GM23338 (cell line): ENCODE measurements around the gene NNAT. TPM values are rescaled to one million over a fixed set of nuclear protein-coding genes. Genes with fewer than 3 reads are reported as not detected.

ENCODE experiments used
- ATAC-seq: fragments of 200-7000 bp; cut with Tn5 transposase; 3 replicates; pipeline ENCODE4 v1.9.1; 2020
- DNase-seq: peaks from one replicate; pipeline ENCODE4 v3.0.0-alpha.2; 2015; ENCODE audit warnings: low spot score
- H2AFZ ChIP-seq: fragments of 200-600 bp; sonication (generic); 2 replicates; pipeline ENCODE4 v1.8.0; 2016; ENCODE audit warnings: antibody characterized with exemption, mild to moderate bottlenecking, moderate library complexity
- H3F3A ChIP-seq: fragments of 200-600 bp; sonication (generic); replicated peaks from 2 replicates; pipeline ENCODE4 v1.8.0; 2017; ENCODE audit warnings: antibody characterized with exemption, mixed run types, low read depth
- H3K27ac ChIP-seq: fragments of 200-600 bp; sonication (generic); 2 replicates; pipeline ENCODE4 v1.6.1; 2016; ENCODE audit warnings: low read depth
- H3K27me3 ChIP-seq: fragments of 200-600 bp; sonication (generic); 2 replicates; pipeline ENCODE4 v1.8.0; 2016; ENCODE audit warnings: mild to moderate bottlenecking, mixed run types, moderate library complexity; ENCODE audit not compliant: insufficient read depth
- H3K36me3 ChIP-seq: fragments of 200-600 bp; sonication (generic); 2 replicates; pipeline ENCODE4 v1.8.0; 2016; ENCODE audit warnings: mild to moderate bottlenecking; ENCODE audit not compliant: insufficient read depth
- H3K4me1 ChIP-seq: fragments of 200-600 bp; sonication (generic); 2 replicates; pipeline ENCODE4 v1.8.0; 2016; ENCODE audit warnings: mild to moderate bottlenecking, moderate library complexity; ENCODE audit not compliant: insufficient read depth
- H3K4me2 ChIP-seq: fragments of 200-600 bp; sonication (generic); 2 replicates; pipeline ENCODE4 v1.7.1; 2017; ENCODE audit warnings: mixed run types
- H3K4me3 ChIP-seq: fragments of 200-600 bp; sonication (generic); 2 replicates; pipeline ENCODE4 v1.6.1; 2016; ENCODE audit warnings: mixed run types
- H3K79me2 ChIP-seq: fragments of 200-600 bp; sonication (generic); replicated peaks from 2 replicates; pipeline ENCODE4 v1.8.0; 2017; ENCODE audit warnings: mild to moderate bottlenecking; ENCODE audit not compliant: insufficient read depth
- H3K9me2 ChIP-seq: fragments of 200-600 bp; sonication (generic); 2 replicates; pipeline ENCODE4 v1.8.0; 2017; ENCODE audit not compliant: insufficient read depth
- H4K20me1 ChIP-seq: fragments of 200-600 bp; sonication (generic); replicated peaks from 2 replicates; pipeline ENCODE4 v1.8.0; 2017; ENCODE audit warnings: mild to moderate bottlenecking; ENCODE audit not compliant: insufficient read depth
- H3K27ac Mint-ChIP-seq: 2 replicates; pipeline ENCODE4 v1.8.0; 2020; ENCODE audit warnings: inconsistent platforms, mild to moderate bottlenecking, moderate library complexity, mixed read lengths
- H3K27me3 Mint-ChIP-seq: 3 replicates; pipeline ENCODE4 v1.8.0; 2022; ENCODE audit warnings: low read depth, mild to moderate bottlenecking, moderate library complexity, mixed read lengths, inconsistent platforms; ENCODE audit not compliant: insufficient read depth, poor library complexity
- H3K36me3 Mint-ChIP-seq: 3 replicates; pipeline ENCODE4 v1.8.0; 2021; ENCODE audit warnings: low read depth, mild to moderate bottlenecking, inconsistent platforms, moderate library complexity, mixed read lengths
- H3K4me1 Mint-ChIP-seq: 3 replicates; pipeline ENCODE4 v1.8.0; 2020; ENCODE audit warnings: mild to moderate bottlenecking, inconsistent platforms, mixed read lengths
- H3K4me3 Mint-ChIP-seq: 3 replicates; pipeline ENCODE4 v1.8.0; 2021; ENCODE audit warnings: moderate library complexity, mild to moderate bottlenecking, inconsistent platforms, mixed read lengths
- H3K9me3 Mint-ChIP-seq: 3 replicates; pipeline ENCODE4 v1.8.0; 2020; ENCODE audit warnings: moderate library complexity, mild to moderate bottlenecking, inconsistent platforms, mixed read lengths
- CREB1 ChIP-seq: fragments of 250-450 bp; sonication (Bioruptor Pico); IDR thresholded peaks from 2 replicates; pipeline ENCODE4 v1.5.0; 2020; ENCODE audit warnings: low read depth, mild to moderate bottlenecking, moderate library complexity
- EZH2phosphoT487 ChIP-seq: fragments of 200-600 bp; sonication (generic); IDR thresholded peaks from one replicate; pipeline ENCODE4 v1.8.1; 2018; ENCODE audit warnings: antibody characterized with exemption; ENCODE audit not compliant: unreplicated experiment
- JUNB ChIP-seq: IDR thresholded peaks from one replicate; pipeline ENCODE4 v1.6.1; 2016; ENCODE audit warnings: antibody characterized with exemption; ENCODE audit not compliant: unreplicated experiment
- NANOG ChIP-seq: IDR thresholded peaks from 2 replicates; pipeline ENCODE4 v1.6.1; 2016; ENCODE audit warnings: antibody characterized with exemption, borderline replicate concordance
- POLR2AphosphoS5 ChIP-seq: IDR thresholded peaks from 2 replicates; pipeline ENCODE4 v1.6.1; 2016; ENCODE audit warnings: antibody characterized with exemption, low read depth
- STAT1 ChIP-seq: IDR thresholded peaks from one replicate; pipeline ENCODE4 v1.6.1; 2016; ENCODE audit warnings: antibody characterized with exemption; ENCODE audit not compliant: unreplicated experiment
- ZNF331 ChIP-seq: fragments of 250-450 bp; sonication (Bioruptor Pico); IDR thresholded peaks from 2 replicates; pipeline ENCODE4 v1.5.0; 2020; ENCODE audit warnings: low read depth, mild to moderate bottlenecking, moderate library complexity
- polyA plus RNA-seq: library from polyadenylated mRNA; unstranded; fragments of >200 nt; fragmentation: Nextera tagmentation; extraction: Ambion mirVana; gene quantifications from 2 replicates; pipeline ENCODE4 v1.2.1, GENCODE V29; 2016
- total RNA-seq: library from RNA; depleted of rRNA; stranded (reverse); fragments of >200 nt; shearing (Covaris generic); gene quantifications from 2 replicates; pipeline ENCODE4 v1.2.3, GENCODE V29; 2014
- TF ChIP-seq, protein P1 (sequence below), 2 experiments: fragments of 200-600 bp in 1 of 2; sonication (generic) in 1 of 2; conservative IDR thresholded peaks; 2 replicates each; pipeline versions ENCODE4 v1.5.1 to v1.6.1; 2016 to 2017; ENCODE audit warnings: antibody characterized with exemption in 2 of 2, low read depth in 2 of 2, mild to moderate bottlenecking in 2 of 2, moderate library complexity in 1 of 2
- TF ChIP-seq, protein P2 (sequence below): IDR thresholded peaks from one replicate; pipeline ENCODE4 v1.6.1; 2018; ENCODE audit warnings: antibody characterized with exemption; ENCODE audit not compliant: unreplicated experiment
- TF ChIP-seq, protein P3 (sequence below): IDR thresholded peaks from 2 replicates; pipeline ENCODE4 v1.6.1; 2016; ENCODE audit warnings: antibody characterized with exemption

Gene NNAT
- total and polyA plus RNA-seq, 2 experiments from 2014 or later = 4.3 to 4.9 TPM

DNA sequence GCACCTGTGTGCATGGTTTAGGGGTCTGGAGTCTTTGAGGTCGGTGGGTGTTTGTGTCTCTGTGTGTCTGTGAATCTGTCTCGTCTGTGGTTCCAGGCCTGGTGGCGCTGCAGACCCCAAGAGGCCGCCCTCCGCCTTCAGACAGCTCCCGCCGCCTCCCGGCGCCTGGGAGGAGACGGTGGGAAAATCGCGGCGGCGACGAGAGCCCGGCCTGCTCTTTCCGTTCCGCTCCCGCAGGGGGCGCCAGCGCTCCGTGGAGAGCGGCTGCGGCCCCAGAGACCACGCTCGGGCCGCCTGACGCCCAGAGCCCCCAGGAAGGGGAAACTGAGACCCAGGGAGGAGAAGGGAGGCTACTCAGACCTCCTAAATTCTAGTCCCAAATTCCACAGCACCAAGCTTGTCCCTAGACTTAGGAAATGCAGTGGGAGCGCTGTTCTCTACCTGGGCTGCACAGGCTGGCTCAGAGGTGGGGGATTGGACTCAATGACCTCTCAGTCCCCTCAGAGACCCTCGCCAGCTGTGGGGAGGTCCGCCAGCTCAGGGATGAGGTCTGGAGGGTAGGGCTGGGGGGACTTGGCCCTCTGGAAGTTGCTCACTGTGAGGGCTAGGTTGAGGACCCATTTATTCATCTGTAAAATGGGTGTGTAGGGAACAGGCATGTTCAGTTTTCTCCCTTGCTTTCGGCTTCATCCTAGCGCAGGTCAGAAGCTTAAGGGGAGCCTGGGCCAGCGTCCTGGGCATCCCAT, 43.5 kb downstream of the NNAT start:
- TF ChIP-seq CREB1 (CRISPR knock-in tag) = peak; percentile 29; the same call in 1 of the 2 replicates
- no peak for TF ChIP-seq ZNF331 (CRISPR knock-in tag)
- TF ChIP-seq, protein P1, sequence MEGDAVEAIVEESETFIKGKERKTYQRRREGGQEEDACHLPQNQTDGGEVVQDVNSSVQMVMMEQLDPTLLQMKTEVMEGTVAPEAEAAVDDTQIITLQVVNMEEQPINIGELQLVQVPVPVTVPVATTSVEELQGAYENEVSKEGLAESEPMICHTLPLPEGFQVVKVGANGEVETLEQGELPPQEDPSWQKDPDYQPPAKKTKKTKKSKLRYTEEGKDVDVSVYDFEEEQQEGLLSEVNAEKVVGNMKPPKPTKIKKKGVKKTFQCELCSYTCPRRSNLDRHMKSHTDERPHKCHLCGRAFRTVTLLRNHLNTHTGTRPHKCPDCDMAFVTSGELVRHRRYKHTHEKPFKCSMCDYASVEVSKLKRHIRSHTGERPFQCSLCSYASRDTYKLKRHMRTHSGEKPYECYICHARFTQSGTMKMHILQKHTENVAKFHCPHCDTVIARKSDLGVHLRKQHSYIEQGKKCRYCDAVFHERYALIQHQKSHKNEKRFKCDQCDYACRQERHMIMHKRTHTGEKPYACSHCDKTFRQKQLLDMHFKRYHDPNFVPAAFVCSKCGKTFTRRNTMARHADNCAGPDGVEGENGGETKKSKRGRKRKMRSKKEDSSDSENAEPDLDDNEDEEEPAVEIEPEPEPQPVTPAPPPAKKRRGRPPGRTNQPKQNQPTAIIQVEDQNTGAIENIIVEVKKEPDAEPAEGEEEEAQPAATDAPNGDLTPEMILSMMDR (conservative IDR thresholded peaks at IDR 0.05; ENCODE audit: low read depth in 2 of 2) = peak; percentile 80 to 94
- no peak for TF ChIP-seq STAT1
- H3K36me3 Mint-ChIP-seq = no peaks in the 10 kb centered on the region
- no peak overlapping the region for H3K27ac ChIP-seq
- no peaks in the 10 kb centered on the region for H3K79me2 ChIP-seq
- ATAC-seq (peak; percentile 80), DNase-seq (peak; percentile 83)
- peaks cover 5% of the 10 kb centered on the region for H3K27me3 Mint-ChIP-seq
- H3K27ac Mint-ChIP-seq = no peak overlapping the region
- no peaks in the 10 kb centered on the region for H3K9me3 Mint-ChIP-seq
- H3K4me3 Mint-ChIP-seq = no peak overlapping the region
- H2AFZ ChIP-seq = peak overlapping the region; percentile 90; the same call in 1 of the 2 replicates
- H3K4me3 ChIP-seq = no peak overlapping the region
- no peaks in the 10 kb centered on the region for H3K9me2 ChIP-seq
- H3F3A ChIP-seq = no peaks in the 10 kb centered on the region
- H4K20me1 ChIP-seq = no peaks in the 10 kb centered on the region
- no peaks in the 10 kb centered on the region for H3K27me3 ChIP-seq
- no peaks in the 10 kb centered on the region; the same call in 1 of the 2 replicates for H3K36me3 ChIP-seq
- H3K4me1 Mint-ChIP-seq = peaks cover 28% of the 10 kb centered on the region
- peaks cover 29% of the 10 kb centered on the region for H3K4me1 ChIP-seq
- peak overlapping the region; percentile 69; the same call in 1 of the 2 replicates for H3K4me2 ChIP-seq

DNA sequence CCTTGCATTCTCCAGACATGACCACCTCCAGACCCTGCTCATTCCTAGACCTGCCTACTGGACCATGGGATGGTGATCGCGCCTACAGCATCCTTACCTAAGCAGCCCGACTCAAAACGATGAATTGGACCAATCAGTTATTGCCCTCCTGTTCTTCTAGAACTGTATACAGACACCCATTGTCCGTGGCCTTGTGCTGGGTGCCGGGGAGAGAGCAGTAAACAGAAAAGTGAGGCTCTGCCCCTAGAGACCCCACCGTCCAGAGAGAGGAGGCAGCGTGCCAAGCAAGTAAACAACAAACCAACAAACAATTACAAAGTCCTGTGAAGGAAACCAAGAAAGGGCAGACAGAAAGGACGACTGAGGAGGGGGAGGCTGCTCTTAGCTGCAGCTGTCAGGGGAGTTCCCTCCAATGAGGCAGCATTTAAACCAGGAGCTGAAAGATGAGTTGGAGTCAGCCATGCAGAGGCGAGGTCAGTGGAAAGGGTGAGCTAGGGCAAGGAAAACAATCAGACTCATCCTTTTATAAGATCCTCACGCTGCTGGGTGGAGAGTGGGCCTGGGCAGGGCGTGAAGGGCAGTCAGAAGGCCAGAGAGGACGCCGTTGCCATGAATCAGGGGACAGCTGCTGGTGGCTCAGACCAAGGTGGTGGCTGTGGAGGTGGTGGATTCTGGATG, 44.2 kb downstream of the NNAT start:
- Histone ChIP-seq H3K79me2 (no peaks in the 10 kb centered on the region), H3K4me2 (no peak overlapping the region), H3K4me3 (no peak overlapping the region), H3F3A (no peaks in the 10 kb centered on the region), H3K4me1 (peaks cover 29% of the 10 kb centered on the region), H2AFZ (peak overlapping the region; percentile 43; the same call in 1 of the 2 replicates), H3K27me3 (no peaks in the 10 kb centered on the region), H4K20me1 (no peaks in the 10 kb centered on the region), H3K27ac (no peak overlapping the region), H3K9me2 (no peaks in the 10 kb centered on the region), H3K36me3 (no peaks in the 10 kb centered on the region; the same call in 1 of the 2 replicates)
- peaks cover 6% of the 10 kb centered on the region for H3K27me3 Mint-ChIP-seq
- no peak overlapping the region for H3K4me3 Mint-ChIP-seq
- H3K36me3 Mint-ChIP-seq = no peaks in the 10 kb centered on the region
- no peaks in the 10 kb centered on the region for H3K9me3 Mint-ChIP-seq
- H3K4me1 Mint-ChIP-seq = peaks cover 32% of the 10 kb centered on the region
- ATAC-seq (no peak), DNase-seq (no peak)
- no peak overlapping the region for H3K27ac Mint-ChIP-seq
- TF ChIP-seq STAT1 = no peak
- no peak for TF ChIP-seq EZH2phosphoT487
- TF ChIP-seq JUNB = no peak
- TF ChIP-seq ZNF331 (CRISPR knock-in tag) = no peak
- TF ChIP-seq, protein P1 (conservative IDR thresholded peaks at IDR 0.05; ENCODE audit: low read depth in 2 of 2) = no peak
- no peak for TF ChIP-seq NANOG
- TF ChIP-seq, protein P2, sequence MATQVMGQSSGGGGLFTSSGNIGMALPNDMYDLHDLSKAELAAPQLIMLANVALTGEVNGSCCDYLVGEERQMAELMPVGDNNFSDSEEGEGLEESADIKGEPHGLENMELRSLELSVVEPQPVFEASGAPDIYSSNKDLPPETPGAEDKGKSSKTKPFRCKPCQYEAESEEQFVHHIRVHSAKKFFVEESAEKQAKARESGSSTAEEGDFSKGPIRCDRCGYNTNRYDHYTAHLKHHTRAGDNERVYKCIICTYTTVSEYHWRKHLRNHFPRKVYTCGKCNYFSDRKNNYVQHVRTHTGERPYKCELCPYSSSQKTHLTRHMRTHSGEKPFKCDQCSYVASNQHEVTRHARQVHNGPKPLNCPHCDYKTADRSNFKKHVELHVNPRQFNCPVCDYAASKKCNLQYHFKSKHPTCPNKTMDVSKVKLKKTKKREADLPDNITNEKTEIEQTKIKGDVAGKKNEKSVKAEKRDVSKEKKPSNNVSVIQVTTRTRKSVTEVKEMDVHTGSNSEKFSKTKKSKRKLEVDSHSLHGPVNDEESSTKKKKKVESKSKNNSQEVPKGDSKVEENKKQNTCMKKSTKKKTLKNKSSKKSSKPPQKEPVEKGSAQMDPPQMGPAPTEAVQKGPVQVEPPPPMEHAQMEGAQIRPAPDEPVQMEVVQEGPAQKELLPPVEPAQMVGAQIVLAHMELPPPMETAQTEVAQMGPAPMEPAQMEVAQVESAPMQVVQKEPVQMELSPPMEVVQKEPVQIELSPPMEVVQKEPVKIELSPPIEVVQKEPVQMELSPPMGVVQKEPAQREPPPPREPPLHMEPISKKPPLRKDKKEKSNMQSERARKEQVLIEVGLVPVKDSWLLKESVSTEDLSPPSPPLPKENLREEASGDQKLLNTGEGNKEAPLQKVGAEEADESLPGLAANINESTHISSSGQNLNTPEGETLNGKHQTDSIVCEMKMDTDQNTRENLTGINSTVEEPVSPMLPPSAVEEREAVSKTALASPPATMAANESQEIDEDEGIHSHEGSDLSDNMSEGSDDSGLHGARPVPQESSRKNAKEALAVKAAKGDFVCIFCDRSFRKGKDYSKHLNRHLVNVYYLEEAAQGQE = no peak
- TF ChIP-seq CREB1 (CRISPR knock-in tag) = no peak
- TF ChIP-seq, protein P3, sequence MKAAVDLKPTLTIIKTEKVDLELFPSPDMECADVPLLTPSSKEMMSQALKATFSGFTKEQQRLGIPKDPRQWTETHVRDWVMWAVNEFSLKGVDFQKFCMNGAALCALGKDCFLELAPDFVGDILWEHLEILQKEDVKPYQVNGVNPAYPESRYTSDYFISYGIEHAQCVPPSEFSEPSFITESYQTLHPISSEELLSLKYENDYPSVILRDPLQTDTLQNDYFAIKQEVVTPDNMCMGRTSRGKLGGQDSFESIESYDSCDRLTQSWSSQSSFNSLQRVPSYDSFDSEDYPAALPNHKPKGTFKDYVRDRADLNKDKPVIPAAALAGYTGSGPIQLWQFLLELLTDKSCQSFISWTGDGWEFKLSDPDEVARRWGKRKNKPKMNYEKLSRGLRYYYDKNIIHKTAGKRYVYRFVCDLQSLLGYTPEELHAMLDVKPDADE = no peak
- TF ChIP-seq POLR2AphosphoS5 = no peak
